DND-41 (cell line): Measurements from ENCODE around the gene C6orf47.

ENCODE experiments used
- ATAC-seq: fragments of 200-7000 bp; cut with Tn5 transposase; 3 replicates; pipeline ENCODE4 v1.9.1; 2021; ENCODE audit warnings: low read depth; ENCODE audit not compliant: insufficient read depth
- DNase-seq: peaks from one replicate; pipeline ENCODE4 v3.0.0-alpha.2; 2020
- H2AFZ ChIP-seq: 2 replicates; pipeline ENCODE4 v1.6.0; 2012; ENCODE audit warnings: low read depth, low read length
- H3K27ac ChIP-seq: 2 replicates; pipeline ENCODE4 v1.5.1; 2012; ENCODE audit warnings: low read length, inconsistent platforms
- H3K27me3 ChIP-seq: fragments of 200-600 bp; sonication (generic); 2 replicates; pipeline ENCODE4 v1.6.0; 2012; ENCODE audit warnings: low read length, mild to moderate bottlenecking, inconsistent platforms; ENCODE audit not compliant: insufficient read depth, poor library complexity
- H3K36me3 ChIP-seq: 2 replicates; pipeline ENCODE4 v1.5.1; 2012; ENCODE audit warnings: low read length, inconsistent platforms; ENCODE audit not compliant: insufficient read depth
- H3K4me1 ChIP-seq: 2 replicates; pipeline ENCODE4 v1.5.1; 2012; ENCODE audit warnings: mild to moderate bottlenecking, low read length; ENCODE audit not compliant: insufficient read depth
- H3K4me2 ChIP-seq: 2 replicates; pipeline ENCODE4 v1.6.0; 2012; ENCODE audit warnings: mild to moderate bottlenecking, moderate library complexity, low read length, inconsistent platforms; ENCODE audit not compliant: insufficient read depth
- H3K4me3 ChIP-seq, 2 experiments: fragments of 200-600 bp in 1 of 2; shearing (Covaris generic) in 1 of 2; 2 replicates each; pipeline ENCODE4 v1.5.1; 2012 to 2016; ENCODE audit warnings: inconsistent platforms in 2 of 2, low read length in 2 of 2, mild to moderate bottlenecking in 2 of 2, low read depth in 1 of 2, moderate library complexity in 1 of 2
- H3K79me2 ChIP-seq: 2 replicates; pipeline ENCODE4 v1.6.0; 2012; ENCODE audit warnings: low read length, inconsistent platforms; ENCODE audit not compliant: insufficient read depth
- H3K9ac ChIP-seq: 2 replicates; pipeline ENCODE4 v1.6.0; 2012; ENCODE audit warnings: low read depth, mild to moderate bottlenecking, inconsistent platforms, low read length, moderate library complexity
- H3K9me3 ChIP-seq: 2 replicates; pipeline ENCODE4 v1.5.1; 2012; ENCODE audit warnings: low read length, moderate library complexity, mild to moderate bottlenecking, inconsistent platforms; ENCODE audit not compliant: insufficient read depth, severe bottlenecking
- H4K20me1 ChIP-seq: 2 replicates; pipeline ENCODE4 v1.6.0; 2012; ENCODE audit warnings: low read length; ENCODE audit not compliant: insufficient read depth
- EZH2 ChIP-seq: IDR thresholded peaks from 3 replicates; pipeline ENCODE4 v1.6.1; 2012; ENCODE audit warnings: borderline replicate concordance, low read depth, mild to moderate bottlenecking, moderate library complexity, low read length, inconsistent platforms; ENCODE audit not compliant: severe bottlenecking
- TF ChIP-seq, protein P1 (sequence below): IDR thresholded peaks from 2 replicates; pipeline ENCODE4 v1.5.1; 2012; ENCODE audit warnings: borderline replicate concordance, low read length, moderate library complexity, mild to moderate bottlenecking; ENCODE audit not compliant: poor library complexity, severe bottlenecking; ENCODE audit errors: extremely low read depth

C6orf47 gene

GRCh38 chr6:31658983-31659648 is 1.5 kb downstream of the C6orf47 start:
- Histone ChIP-seq H3K4me2 (peak overlapping the region; percentile 96), H3K79me2 (peaks cover 74% of the 10 kb centered on the region), H3K27me3 (no peaks in the 10 kb centered on the region), H3K27ac (peak overlapping the region; percentile 87), H2AFZ (no peak overlapping the region), H3K4me3 (peak overlapping the region in 1 of 2 experiments; percentile 96; a peak in 3 of 4 replicates), H3K9me3 (no peaks in the 10 kb centered on the region), H3K4me1 (peaks cover 66% of the 10 kb centered on the region), H3K36me3 (peaks cover 69% of the 10 kb centered on the region), H4K20me1 (peaks cover 13% of the 10 kb centered on the region), H3K9ac (peak overlapping the region; percentile 91)
- TF ChIP-seq EZH2 = no peak
- TF ChIP-seq, protein P1, sequence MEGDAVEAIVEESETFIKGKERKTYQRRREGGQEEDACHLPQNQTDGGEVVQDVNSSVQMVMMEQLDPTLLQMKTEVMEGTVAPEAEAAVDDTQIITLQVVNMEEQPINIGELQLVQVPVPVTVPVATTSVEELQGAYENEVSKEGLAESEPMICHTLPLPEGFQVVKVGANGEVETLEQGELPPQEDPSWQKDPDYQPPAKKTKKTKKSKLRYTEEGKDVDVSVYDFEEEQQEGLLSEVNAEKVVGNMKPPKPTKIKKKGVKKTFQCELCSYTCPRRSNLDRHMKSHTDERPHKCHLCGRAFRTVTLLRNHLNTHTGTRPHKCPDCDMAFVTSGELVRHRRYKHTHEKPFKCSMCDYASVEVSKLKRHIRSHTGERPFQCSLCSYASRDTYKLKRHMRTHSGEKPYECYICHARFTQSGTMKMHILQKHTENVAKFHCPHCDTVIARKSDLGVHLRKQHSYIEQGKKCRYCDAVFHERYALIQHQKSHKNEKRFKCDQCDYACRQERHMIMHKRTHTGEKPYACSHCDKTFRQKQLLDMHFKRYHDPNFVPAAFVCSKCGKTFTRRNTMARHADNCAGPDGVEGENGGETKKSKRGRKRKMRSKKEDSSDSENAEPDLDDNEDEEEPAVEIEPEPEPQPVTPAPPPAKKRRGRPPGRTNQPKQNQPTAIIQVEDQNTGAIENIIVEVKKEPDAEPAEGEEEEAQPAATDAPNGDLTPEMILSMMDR = no peak
- DNase-seq = no peak
- no peak for ATAC-seq

DNA sequence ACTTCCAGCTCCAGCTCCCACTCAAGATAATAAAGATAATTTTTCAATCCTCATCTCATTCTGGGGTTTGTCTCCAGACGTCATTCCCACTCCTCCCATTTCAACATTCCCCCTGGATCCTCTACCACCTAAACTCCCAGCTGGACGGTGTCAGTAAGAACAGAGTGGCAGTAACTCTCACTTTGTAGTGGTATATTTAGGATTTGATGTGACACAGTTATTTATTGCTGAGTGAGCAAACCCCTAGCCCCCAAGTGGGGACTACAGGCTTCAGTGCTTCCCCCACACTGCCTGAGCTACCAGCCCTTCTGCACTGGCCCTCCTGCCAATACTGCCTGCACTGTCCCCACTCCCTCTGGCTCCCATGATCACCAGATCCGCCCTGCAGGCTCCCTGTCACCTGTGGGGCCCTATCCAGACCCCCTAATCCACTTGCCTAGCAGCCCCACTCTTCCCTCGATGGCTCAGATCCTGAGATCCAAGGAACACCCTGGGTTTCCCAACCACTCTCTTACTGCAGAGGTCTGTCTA is 2.4 kb downstream of the C6orf47 start:
- no peaks in the 10 kb centered on the region for H3K27me3 ChIP-seq
- H3K36me3 ChIP-seq = peaks cover 60% of the 10 kb centered on the region
- no peak overlapping the region for H3K4me3 ChIP-seq
- H3K27ac ChIP-seq = 0 out of 2 replicates have a peak overlapping the region, but pooled peaks have one; percentile 35
- DNase-seq (no peak), ATAC-seq (no peak)
- H3K4me1 ChIP-seq = peaks cover 65% of the 10 kb centered on the region
- no peak overlapping the region for H2AFZ ChIP-seq
- peaks cover 71% of the 10 kb centered on the region for H3K79me2 ChIP-seq
- H3K4me2 ChIP-seq = peak overlapping the region; percentile 96
- H3K9ac ChIP-seq = peak overlapping the region; percentile 23
- no peaks in the 10 kb centered on the region for H3K9me3 ChIP-seq
- TF ChIP-seq EZH2 = no peak
- TF ChIP-seq, protein P1 = no peak
- H4K20me1 ChIP-seq = peaks cover 13% of the 10 kb centered on the region

DNA sequence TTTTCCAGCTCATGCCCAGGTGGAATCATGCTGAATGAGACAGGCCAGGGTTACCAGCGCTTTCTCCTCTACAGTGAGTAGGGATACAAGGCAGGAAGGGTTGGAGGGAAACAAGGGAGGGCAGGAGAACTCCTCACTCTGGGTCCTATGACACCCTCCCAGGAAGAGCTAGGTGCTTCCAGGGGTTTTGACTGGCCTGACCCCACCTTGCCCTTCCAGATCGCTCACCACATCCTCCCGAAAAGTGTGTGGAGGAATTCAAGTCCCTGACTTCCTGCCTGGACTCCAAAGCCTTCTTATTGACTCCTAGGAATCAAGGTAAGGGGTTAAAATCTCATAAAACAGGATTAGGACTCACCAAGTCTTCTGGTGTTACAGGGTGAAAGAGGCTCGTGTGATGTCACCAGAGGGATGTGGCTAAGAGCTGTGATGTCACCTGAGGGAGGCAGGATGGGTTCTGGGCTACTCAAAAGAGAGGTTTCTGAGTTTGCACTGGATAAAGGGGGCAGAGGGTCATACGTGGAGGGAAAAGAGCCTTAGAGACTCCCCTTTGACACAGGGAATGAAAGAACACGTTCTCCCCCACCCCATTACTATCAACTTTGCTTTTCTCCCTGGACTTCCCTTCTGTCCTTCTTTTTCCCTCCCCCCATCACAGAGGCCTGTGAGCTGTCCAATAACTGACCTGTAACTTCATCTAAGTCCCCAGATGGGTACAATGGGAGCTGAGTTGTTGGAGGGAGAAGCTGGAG is 3.0 kb downstream of the C6orf47 start:
- peaks cover 54% of the 10 kb centered on the region for H3K36me3 ChIP-seq
- TF ChIP-seq, protein P1 = no peak
- ATAC-seq = no peak
- no peak overlapping the region for H3K27ac ChIP-seq
- H3K4me3 ChIP-seq = no peak overlapping the region
- H3K4me1 ChIP-seq = peaks cover 60% of the 10 kb centered on the region
- peaks cover 67% of the 10 kb centered on the region for H3K79me2 ChIP-seq
- H3K27me3 ChIP-seq = no peaks in the 10 kb centered on the region
- H4K20me1 ChIP-seq = peaks cover 13% of the 10 kb centered on the region
- H3K4me2 ChIP-seq = peak overlapping the region; percentile 96; the same call in 1 of the 2 replicates
- H3K9ac ChIP-seq = no peak overlapping the region; the same call in 1 of the 2 replicates
- DNase-seq = no peak
- H2AFZ ChIP-seq = no peak overlapping the region
- no peaks in the 10 kb centered on the region for H3K9me3 ChIP-seq
